GM12875 (cell line): Measurements from ENCODE around the gene ZBTB7C.

Source experiments
- H3K4me3 ChIP-seq: one replicate; pipeline ENCODE4 v1.5.1; 2011; ENCODE audit warnings: low read depth, low read length, control low read depth
- CTCF ChIP-seq: IDR thresholded peaks from 2 replicates; pipeline ENCODE4 v1.5.1; 2011; ENCODE audit warnings: low read depth, mild to moderate bottlenecking, control low read depth, inconsistent platforms, low read length, moderate library complexity, borderline replicate concordance; ENCODE audit not compliant: insufficient read depth

The ZBTB7C gene

GRCh38 chr18:48374423-48375149 lies 34.6 kb downstream of the ZBTB7C start:
- TF ChIP-seq CTCF: no peak

GRCh38 chr18:48371854-48372602 lies 37.2 kb downstream of the ZBTB7C start:
- TF ChIP-seq CTCF: no peak
- no peak overlapping the region for H3K4me3 ChIP-seq

More at GRCh38 chr18:48374423-48375149, 34.6 kb downstream of the ZBTB7C start:
- no peak overlapping the region for H3K4me3 ChIP-seq

- TF ChIP-seq CTCF: no peak
- no peak overlapping the region for H3K4me3 ChIP-seq
These were observed 41.6 kb downstream of the ZBTB7C start for GRCh38 chr18:48367557-48367956.

GRCh38 chr18:48365965-48366364 lies 43.2 kb downstream of the ZBTB7C start:
- no peak for TF ChIP-seq CTCF
- H3K4me3 ChIP-seq: no peak overlapping the region

GRCh38 chr18:48364146-48364545 lies 45.0 kb downstream of the ZBTB7C start:
- no peak for TF ChIP-seq CTCF
- no peak overlapping the region for H3K4me3 ChIP-seq

- TF ChIP-seq CTCF: no peak
- no peak overlapping the region for H3K4me3 ChIP-seq
These were observed 46.0 kb downstream of the ZBTB7C start for GRCh38 chr18:48363175-48363574.

GRCh38 chr18:48361801-48362200 lies 47.4 kb downstream of the ZBTB7C start:
- no peak for TF ChIP-seq CTCF
- no peak overlapping the region for H3K4me3 ChIP-seq
